DOHH2 (cell line): ENCODE results near the gene CDY2B.
"Not testable (repeated sequence)": the region's sequence is repeated elsewhere in the genome, so short reads cannot be mapped to it uniquely, and the experiment has no call there.

Experiments used
- CTCF ChIP-seq: fragments of 200-600 bp; sonication (generic); IDR thresholded peaks from one replicate; pipeline ENCODE4 v1.5.1; 2014; ENCODE audit warnings: antibody characterized with exemption, mild to moderate bottlenecking, low read depth, low read length; ENCODE audit not compliant: poor library complexity, severe bottlenecking
- EZH2phosphoT487 ChIP-seq: fragments of 200-600 bp; sonication (generic); IDR thresholded peaks from 2 replicates; pipeline ENCODE4 v1.6.1; 2017; ENCODE audit warnings: borderline replicate concordance, mild to moderate bottlenecking, antibody characterized with exemption, low read length, moderate library complexity, mixed read lengths

GRCh38 chrY:17867850-17868249 lies 12.2 kb downstream of the CDY2B start:
- TF ChIP-seq CTCF, EZH2phosphoT487: not testable (repeated sequence)
